Activated CD8-positive, alpha-beta T cell treated with anti-CD3 and anti-CD28 coated beads for 36 hours (primary cell): Measurements from ENCODE around the gene FMN1. TPM values are rescaled to one million over a fixed set of nuclear protein-coding genes. Genes with fewer than 3 reads are reported as not detected.
A peak's percentile ranks its signal among the peaks of the same experiment; 100 is the strongest.

Experiments used
- ATAC-seq: fragments of 200-7000 bp; cut with Tn5 transposase; one replicate; pipeline ENCODE4 v1.10.0; 2021; ENCODE audit warnings: mild to moderate bottlenecking, moderate library complexity
- CTCF ChIA-PET: fragments of 350-600 bp; sonication (Branson Sonifier 250); formaldehyde crosslinking; loops from one replicate; lab custom pipeline; 2021; ENCODE audit warnings: antibody characterized with exemption; lab: Charles Lee
- POLR2A ChIA-PET: fragments of 350-600 bp; sonication (Branson Sonifier 250); formaldehyde crosslinking; loops from one replicate; lab custom pipeline; 2021; ENCODE audit warnings: antibody characterized with exemption; lab: Charles Lee
- DNase-seq: peaks from one replicate; pipeline ENCODE4 v3.0.0-alpha.2; 2020
- H3K27ac Mint-ChIP-seq: one replicate; pipeline ENCODE4 v1.8.0; 2021; ENCODE audit warnings: mild to moderate bottlenecking, mixed read lengths
- H3K27me3 Mint-ChIP-seq: one replicate; pipeline ENCODE4 v1.8.0; 2021; ENCODE audit warnings: mixed read lengths
- H3K36me3 Mint-ChIP-seq: one replicate; pipeline ENCODE4 v1.8.0; 2021; ENCODE audit warnings: low read depth, mixed read lengths
- H3K4me1 Mint-ChIP-seq: one replicate; pipeline ENCODE4 v1.8.0; 2021; ENCODE audit warnings: low read depth, mixed read lengths
- H3K4me3 Mint-ChIP-seq: one replicate; pipeline ENCODE4 v1.8.0; 2021; ENCODE audit warnings: mild to moderate bottlenecking, moderate library complexity, mixed read lengths
- H3K9me3 Mint-ChIP-seq: one replicate; pipeline ENCODE4 v1.8.0; 2021; ENCODE audit warnings: mixed read lengths
- CTCF ChIP-seq: fragments of 200-600 bp; IDR thresholded peaks from one replicate; pipeline ENCODE4 v1.8.0; 2022; ENCODE audit warnings: antibody characterized with exemption, mild to moderate bottlenecking
- intact Hi-C: fragments of 100-400 bp; cut with micrococcal nuclease; formaldehyde crosslinking; loops from one replicate; pipeline ENCODE4 v1.10.0; 2022
- total RNA-seq, 2 experiments: library from RNA; stranded (reverse); gene quantifications; one replicate each; pipeline ENCODE4 v1.2.3, GENCODE V29; 2021

Gene FMN1
- total RNA-seq, 2 experiments from 2014 or later, result 0.07 TPM; not detected in 1

- DNase-seq (peak; percentile 2), ATAC-seq (no peak)
- no peak for TF ChIP-seq CTCF
- Mint-ChIP-seq H3K36me3 (no peaks in the 10 kb centered on the region), H3K27ac (no peak overlapping the region), H3K27me3 (peaks cover 63% of the 10 kb centered on the region), H3K4me3 (no peak overlapping the region), H3K9me3 (no peaks in the 10 kb centered on the region), H3K4me1 (peaks cover 17% of the 10 kb centered on the region)
- intact Hi-C loops, result no loop called here
- CTCF ChIA-PET, result no interaction called here
- POLR2A ChIA-PET, result no interaction called here
Measured at GRCh38 chr15:32718227-32718820, 476.2 kb downstream of the FMN1 start.

GRCh38 chr15:32717426-32718226 lies 476.9 kb downstream of the FMN1 start, which contains the start of gene GREM1:
Gene GREM1 (plus strand): TSS chr15:32718004. CDS start chr15:32730691, 12,687 bp downstream.
- POLR2A ChIA-PET, result no interaction called here
- TF ChIP-seq CTCF, result no peak
- Mint-ChIP-seq H3K27me3 (peaks cover 62% of the 10 kb centered on the region), H3K9me3 (no peaks in the 10 kb centered on the region), H3K4me1 (peaks cover 10% of the 10 kb centered on the region), H3K27ac (no peak within 1 kb of the TSS), H3K36me3 (no peaks in the 10 kb centered on the region), H3K4me3 (no peak within 1 kb of the TSS)
- intact Hi-C loops, result no loop called here
- CTCF ChIA-PET, result no interaction called here
- no peak for DNase-seq
- ATAC-seq, result no peak

- H3K27ac Mint-ChIP-seq, result no peak overlapping the region
- no peak for ATAC-seq
- H3K4me3 Mint-ChIP-seq, result no peak overlapping the region
- POLR2A ChIA-PET, result no interaction called here
- no peaks in the 10 kb centered on the region for H3K36me3 Mint-ChIP-seq
- peaks cover 57% of the 10 kb centered on the region for H3K27me3 Mint-ChIP-seq
- H3K9me3 Mint-ChIP-seq, result no peaks in the 10 kb centered on the region
- TF ChIP-seq CTCF, result no peak
- H3K4me1 Mint-ChIP-seq, result peaks cover 8% of the 10 kb centered on the region
- CTCF ChIA-PET, result no interaction called here
- no peak for DNase-seq
- intact Hi-C loops, result no loop called here
Measured at GRCh38 chr15:32716915-32717425, 477.5 kb downstream of the FMN1 start.

GRCh38 chr15:32716216-32716914 lies 478.1 kb downstream of the FMN1 start:
- ATAC-seq (no peak), DNase-seq (no peak)
- H3K27me3 Mint-ChIP-seq, result peaks cover 54% of the 10 kb centered on the region
- POLR2A ChIA-PET, result no interaction called here
- CTCF ChIA-PET, result no interaction called here
- intact Hi-C loops, result no loop called here
- no peaks in the 10 kb centered on the region for H3K36me3 Mint-ChIP-seq
- no peaks in the 10 kb centered on the region for H3K9me3 Mint-ChIP-seq
- TF ChIP-seq CTCF, result no peak
- peaks cover 8% of the 10 kb centered on the region for H3K4me1 Mint-ChIP-seq
- H3K27ac Mint-ChIP-seq, result no peak overlapping the region
- H3K4me3 Mint-ChIP-seq, result no peak overlapping the region

Other genes starting within 250 kb of the FMN1 start
- not detected for gene RYR3, start 116.3 kb upstream of the FMN1 start, total RNA-seq